HG02885 (cell line): Measurements from ENCODE around the gene ALMS1.
"Not testable (repeated sequence)": the region's sequence is repeated elsewhere in the genome, so short reads cannot be mapped to it uniquely, and the experiment has no call there.

Source experiments
- ATAC-seq: cut with Tn5 transposase; IDR thresholded peaks from one replicate; pipeline ENCODE4 v1.9.1; 2021; ENCODE audit warnings: mild to moderate bottlenecking; ENCODE audit not compliant: unreplicated experiment, poor library complexity

The ALMS1 gene

DNA sequence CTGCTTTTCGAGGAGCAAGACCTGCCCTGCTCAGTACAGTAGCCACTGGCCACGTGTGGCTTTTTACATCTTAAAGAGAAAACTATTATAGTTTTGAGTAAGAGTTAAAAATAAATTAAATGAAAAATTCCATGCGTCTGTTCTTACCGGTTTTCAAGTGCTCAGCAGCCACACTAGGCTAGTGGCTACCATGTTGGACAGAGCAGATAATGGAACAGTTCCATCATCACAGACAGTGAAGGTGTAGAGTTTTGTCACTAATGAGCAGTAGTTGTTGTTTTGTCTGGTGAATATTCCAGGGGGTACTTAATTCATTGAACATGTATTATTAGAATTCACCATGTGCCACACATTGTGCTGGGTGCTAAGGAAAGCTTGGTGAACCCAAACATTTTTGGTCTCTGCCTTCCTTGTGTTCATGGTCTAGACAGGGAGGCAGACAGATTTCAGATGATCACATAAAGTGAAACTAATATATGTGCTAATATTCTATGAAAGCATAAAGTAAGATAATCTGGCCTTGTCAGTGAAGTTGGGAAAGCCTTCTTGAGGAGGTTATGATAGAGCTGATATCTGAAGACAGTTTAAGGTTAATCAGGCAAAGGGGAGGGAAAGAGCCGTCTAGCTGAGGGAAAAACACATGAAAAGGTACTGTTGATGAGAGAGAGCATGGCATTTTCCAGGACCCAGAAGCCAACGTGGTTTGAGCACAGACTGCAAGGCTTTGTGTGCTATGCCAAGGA, 1.4 kb downstream of the ALMS1 start:
- no peak for ATAC-seq

- ATAC-seq, result no peak
These were observed 16.9 kb downstream of the ALMS1 start for GRCh38 chr2:73402386-73403103.

DNA sequence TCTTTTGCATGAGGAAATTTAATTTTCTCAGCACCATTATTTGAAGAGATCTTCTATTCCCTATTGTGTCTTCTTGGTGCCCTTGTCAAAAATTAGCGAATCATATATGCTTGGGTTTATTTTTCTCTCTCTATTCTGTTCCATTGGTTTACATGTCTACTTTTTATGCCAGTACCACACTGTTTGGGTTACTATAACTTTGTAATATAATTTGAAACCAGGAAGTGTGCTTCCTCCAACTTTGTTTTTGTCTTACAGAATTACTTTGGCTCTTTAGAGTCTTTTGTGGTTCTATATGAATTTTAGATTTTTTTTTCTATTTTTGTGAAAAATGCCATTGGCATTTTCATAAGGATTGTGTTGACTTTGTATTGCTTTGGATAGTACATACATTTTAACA, 17.6 kb downstream of the ALMS1 start:
- ATAC-seq, result no peak

GRCh38 chr2:73404409-73404808, 18.8 kb downstream of the ALMS1 start:
- ATAC-seq, result no peak

GRCh38 chr2:73406996-73407395, 21.4 kb downstream of the ALMS1 start:
- ATAC-seq, result no peak

DNA sequence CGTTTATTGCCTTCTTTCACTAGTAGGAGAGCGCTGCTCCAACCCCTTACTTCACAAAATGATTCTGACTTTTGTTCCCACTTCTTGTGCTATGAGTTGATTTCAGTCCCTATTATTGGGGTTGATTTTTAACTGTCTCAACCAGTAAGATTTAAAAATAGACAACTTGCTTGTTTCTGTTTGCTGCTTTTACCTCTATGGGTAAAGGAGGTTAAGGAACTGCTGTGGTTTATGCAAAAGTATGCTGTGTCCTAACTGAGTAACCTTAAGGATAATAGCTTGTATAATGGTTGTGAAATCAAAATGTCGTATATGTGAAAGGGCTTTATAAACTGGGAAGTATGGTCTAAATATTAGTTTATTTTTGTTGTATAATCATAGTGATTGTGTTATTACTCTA, 22.6 kb downstream of the ALMS1 start:
- ATAC-seq, result no peak

- no peak for ATAC-seq
These were observed 29.1 kb downstream of the ALMS1 start for GRCh38 chr2:73414696-73415095.

GRCh38 chr2:73415906-73416305, 30.3 kb downstream of the ALMS1 start:
- no peak for ATAC-seq

DNA sequence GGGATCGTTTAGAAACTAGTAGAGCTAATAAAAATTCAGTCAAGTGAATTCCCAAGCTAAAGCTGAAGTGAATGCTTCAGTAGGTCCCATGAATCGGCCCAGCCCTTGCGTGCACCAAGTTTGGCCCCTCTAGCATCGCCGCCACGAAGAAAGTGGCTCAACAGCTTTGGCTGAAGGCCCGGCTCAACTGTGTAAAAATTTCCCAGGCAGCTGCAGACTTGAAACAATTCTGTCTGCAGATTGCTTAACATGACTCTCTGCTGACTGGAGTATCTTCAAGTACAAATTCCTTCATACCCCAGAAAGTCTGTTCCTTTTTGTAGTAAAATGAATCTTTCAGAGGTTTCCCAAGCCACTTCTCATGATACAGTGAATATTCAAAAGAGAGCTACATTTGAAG, 32.7 kb downstream of the ALMS1 start:
- no peak for ATAC-seq

- no peak for ATAC-seq
These were observed 38.3 kb downstream of the ALMS1 start for GRCh38 chr2:73423913-73424312.

- no peak for ATAC-seq
These were observed 40.5 kb downstream of the ALMS1 start for GRCh38 chr2:73426176-73426575.

DNA sequence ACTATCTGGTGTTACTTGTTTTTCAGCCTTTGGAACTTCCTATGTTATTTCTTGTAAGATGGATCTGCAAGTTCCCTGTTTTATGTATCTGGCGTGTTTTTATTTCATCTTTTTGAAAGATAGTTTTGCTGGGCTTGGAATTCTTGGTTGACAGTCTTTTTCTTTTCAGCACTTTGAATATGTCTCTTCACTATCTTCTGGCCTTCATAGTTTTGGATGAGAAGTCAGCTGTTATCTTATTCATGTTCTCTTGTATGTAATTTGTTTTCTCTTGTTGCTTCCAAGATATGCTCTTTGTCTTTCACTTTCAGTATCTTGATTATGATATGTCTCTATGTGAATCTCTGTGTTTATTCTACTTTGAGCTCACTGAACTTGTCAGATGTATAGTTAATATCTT, 50.4 kb downstream of the ALMS1 start:
- ATAC-seq, result no peak

DNA sequence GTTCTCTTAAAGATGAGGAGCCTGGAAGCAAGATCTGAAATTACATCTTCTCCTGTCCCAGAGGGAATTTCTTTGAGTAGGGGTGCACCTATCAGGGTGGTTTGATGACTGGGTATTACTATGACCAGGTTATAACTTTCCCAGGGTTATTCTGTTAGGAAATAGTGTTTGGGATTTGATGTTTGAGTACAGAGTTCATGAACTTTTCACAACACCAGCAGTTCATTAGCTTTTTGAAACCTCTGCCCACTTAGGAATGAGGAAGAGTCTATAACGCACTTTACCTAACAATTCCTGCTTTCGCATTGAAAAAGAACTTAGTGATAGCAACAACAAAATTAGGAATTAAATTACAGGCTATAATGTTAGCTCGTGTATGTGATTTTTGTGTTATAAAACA, 58.6 kb downstream of the ALMS1 start:
- no peak for ATAC-seq

DNA sequence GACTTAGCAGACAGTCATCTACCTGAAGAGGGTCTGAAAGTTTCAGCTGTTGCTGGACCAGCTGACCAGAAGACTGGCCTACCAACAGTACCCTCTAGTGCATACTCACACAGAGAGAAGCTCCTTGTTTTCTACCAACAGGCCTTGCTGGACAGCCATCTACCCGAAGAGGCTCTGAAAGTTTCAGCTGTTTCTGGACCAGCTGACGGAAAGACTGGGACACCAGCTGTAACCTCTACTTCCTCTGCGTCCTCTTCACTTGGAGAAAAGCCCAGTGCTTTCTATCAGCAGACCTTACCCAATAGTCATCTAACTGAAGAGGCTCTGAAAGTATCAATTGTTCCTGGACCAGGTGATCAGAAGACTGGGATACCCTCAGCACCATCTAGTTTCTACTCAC, 63.2 kb downstream of the ALMS1 start:
- ATAC-seq, result no peak

DNA sequence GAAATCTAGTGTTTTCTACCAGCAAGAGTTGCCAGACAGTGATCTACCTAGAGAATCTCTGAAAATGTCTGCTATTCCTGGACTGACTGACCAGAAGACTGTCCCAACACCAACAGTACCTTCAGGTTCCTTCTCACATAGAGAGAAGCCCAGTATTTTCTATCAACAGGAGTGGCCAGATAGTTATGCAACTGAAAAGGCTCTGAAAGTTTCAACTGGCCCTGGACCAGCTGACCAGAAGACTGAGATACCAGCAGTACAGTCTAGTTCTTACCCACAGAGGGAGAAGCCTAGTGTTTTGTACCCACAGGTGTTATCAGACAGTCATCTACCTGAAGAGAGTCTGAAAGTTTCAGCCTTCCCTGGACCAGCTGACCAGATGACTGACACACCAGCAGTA, 63.8 kb downstream of the ALMS1 start:
- no peak for ATAC-seq

DNA sequence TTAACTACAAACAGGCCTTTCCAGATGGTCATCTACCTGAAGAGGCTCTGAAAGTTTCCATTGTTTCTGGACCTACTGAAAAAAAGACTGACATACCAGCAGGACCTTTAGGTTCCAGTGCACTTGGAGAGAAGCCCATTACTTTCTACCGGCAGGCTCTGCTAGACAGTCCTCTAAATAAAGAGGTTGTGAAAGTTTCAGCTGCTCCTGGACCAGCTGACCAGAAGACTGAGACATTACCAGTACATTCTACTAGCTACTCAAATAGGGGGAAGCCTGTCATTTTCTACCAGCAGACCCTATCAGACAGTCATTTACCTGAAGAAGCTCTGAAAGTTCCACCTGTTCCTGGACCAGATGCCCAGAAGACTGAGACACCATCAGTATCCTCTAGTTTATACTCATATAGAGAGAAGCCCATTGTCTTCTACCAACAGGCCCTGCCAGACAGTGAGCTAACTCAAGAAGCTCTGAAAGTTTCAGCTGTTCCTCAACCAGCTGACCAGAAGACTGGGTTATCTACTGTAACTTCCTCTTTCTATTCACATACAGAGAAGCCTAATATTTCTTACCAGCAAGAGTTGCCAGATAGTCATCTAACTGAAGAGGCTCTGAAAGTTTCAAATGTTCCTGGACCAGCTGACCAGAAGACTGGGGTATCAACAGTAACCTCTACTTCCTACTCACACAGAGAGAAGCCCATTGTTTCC, 65.8 kb downstream of the ALMS1 start:
- peak; percentile 97 for ATAC-seq

- no peak for ATAC-seq
These were observed 72.3 kb downstream of the ALMS1 start for GRCh38 chr2:73457982-73458381.

DNA sequence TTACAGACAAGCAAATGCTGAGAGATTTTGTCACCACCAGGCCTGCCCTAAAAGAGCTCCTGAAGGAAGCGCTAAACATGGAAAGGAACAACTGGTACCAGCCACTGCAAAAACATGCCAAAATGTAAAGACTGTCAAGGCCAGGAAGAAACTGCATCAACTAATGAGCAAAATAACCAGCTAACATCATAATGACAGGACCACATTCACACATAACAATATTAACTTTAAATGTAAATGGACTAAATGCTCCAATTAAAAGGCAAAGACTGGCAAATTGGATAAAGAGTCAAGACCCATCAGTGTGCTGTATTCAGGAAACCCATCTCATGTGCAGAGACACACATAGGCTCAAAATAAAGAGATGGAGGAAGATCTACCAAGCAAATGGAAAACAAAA, 76.8 kb downstream of the ALMS1 start:
- not testable (repeated sequence) for ATAC-seq

DNA sequence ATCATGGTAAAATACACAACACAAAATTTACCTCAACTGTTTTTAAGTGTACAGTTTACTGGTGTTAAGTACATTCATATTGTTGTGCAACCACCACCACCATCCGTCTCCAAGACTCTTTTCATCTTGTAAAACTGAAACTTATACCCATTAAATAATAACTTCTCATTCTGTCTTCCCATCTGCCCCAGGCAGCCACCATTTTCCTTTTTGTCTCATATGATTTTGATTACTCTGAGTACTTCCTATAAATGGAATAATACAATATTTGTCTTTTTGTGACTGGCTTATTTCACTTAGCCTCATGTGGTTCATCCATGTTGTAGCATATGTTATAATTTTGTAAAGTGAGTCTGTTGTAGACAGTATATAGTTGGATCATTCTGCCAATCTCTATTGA, 82.7 kb downstream of the ALMS1 start:
- ATAC-seq, result no peak

DNA sequence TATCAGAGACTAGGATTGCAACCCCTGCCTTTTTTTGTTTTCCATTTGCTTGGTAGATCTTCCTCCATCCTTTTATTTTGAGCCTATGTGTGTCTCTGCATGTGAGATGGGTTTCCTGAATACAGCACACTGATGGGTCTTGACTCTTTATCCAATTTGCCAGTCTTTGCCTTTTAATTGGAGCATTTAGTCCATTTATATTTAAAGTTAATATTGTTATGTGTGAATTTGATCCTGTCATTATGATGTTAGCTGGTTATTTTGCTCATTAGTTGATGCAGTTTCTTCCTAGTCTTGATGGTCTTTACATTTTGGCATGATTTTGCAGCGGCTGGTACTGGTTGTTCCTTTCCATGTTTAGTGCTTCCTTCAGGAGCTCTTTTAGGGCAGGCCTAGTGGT, 98.2 kb downstream of the ALMS1 start:
- not testable (repeated sequence) for ATAC-seq

DNA sequence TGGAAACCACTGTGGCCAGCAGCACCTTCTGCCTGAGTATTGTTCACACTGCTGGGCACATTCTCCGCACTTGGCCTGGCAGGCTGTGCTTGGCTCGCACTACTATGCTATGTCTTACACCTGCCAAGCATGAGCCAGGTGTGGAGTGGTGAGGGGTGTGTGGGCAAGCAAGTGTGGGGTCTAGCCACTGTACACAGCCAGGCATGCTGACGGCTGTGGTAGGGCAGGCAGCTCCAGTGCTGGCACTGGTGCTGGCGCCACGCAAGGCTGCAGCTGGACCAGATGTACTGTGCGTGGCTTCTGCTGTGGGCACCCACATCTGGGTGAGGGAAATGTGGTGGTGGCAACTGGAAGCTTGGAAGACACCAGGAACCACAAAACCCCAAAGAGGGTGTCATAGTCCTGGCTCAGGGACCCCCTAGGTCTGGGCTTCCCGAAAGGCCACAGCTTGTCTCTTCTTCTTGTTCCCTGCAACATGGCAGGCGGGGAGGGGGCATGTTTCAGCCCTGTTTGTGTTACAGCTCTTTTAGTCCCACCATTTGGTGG, 101.5 kb downstream of the ALMS1 start:
- no peak for ATAC-seq
